K562 (cell line): ENCODE results near the gene CPED1. TPM values are rescaled to one million over a fixed set of nuclear protein-coding genes. Genes with fewer than 3 reads are reported as not detected.
A peak's percentile ranks its signal among the peaks of the same experiment; 100 is the strongest.

Experiments
- ATAC-seq: fragments of 200-7000 bp; cut with Tn5 transposase; 3 replicates; pipeline ENCODE4 v1.9.1; 2020; ENCODE audit warnings: moderate library complexity
- BruUV-seq: library from RNA; stranded (reverse); fragments of 400-500 nt; replicated peaks from 2 replicates; lab custom pipeline; 2021; lab: Mats Ljungman, UMichigan
- CTCF ChIA-PET: fragments of 300-600 bp; formaldehyde crosslinking; extraction: SDS; loops from one replicate; lab custom pipeline; 2021; ENCODE audit warnings: low intra/inter-chr PET ratio; lab: Yijun Ruan, JAX
- POLR2A ChIA-PET: fragments of 300-600, 350-650 bp; sonication (Branson Sonifier 250); formaldehyde crosslinking; extraction: SDS; loops from one replicate; lab custom pipeline; 2021; ENCODE audit warnings: antibody characterized with exemption, inconsistent platforms; lab: Yijun Ruan, JAX
- DNase-seq, 4 experiments: peaks; one replicate each; pipeline versions ENCODE4 v3.0.0 to v3.0.0-alpha.2; 2011 to 2018; ENCODE audit warnings: low spot score in 3 of 4, mixed read lengths in 3 of 4; ENCODE audit errors: extremely low read depth in 1 of 4
- FAIRE-seq: peaks from 2 replicates; lab custom pipeline; 2011; peaks lifted over from hg19 to GRCh38; lab: Jason Lieb, UNC
- H2AFZ ChIP-seq: 2 replicates; pipeline ENCODE4 v1.6.0; 2011; ENCODE audit warnings: low read depth, low read length, control low read depth, inconsistent platforms
- H3K27ac ChIP-seq: fragments of 200-600 bp; 3 replicates; pipeline ENCODE4 v1.8.0; 2011; ENCODE audit warnings: low read depth, mild to moderate bottlenecking, control low read depth, inconsistent platforms, low read length, moderate library complexity, mixed read lengths; ENCODE audit errors: extremely low read depth
- H3K27me3 ChIP-seq, 2 experiments: fragments of 300-600 bp in 1 of 2; 2 replicates in 1 of 2; 3 replicates in 1 of 2; pipeline versions ENCODE4 v1.6.0 to v1.8.0; 2011; ENCODE audit warnings: inconsistent platforms in 2 of 2, low read length in 2 of 2, mild to moderate bottlenecking in 1 of 2, mixed read lengths in 1 of 2, moderate library complexity in 1 of 2; ENCODE audit not compliant: control insufficient read depth in 2 of 2, insufficient read depth in 2 of 2
- H3K36me3 ChIP-seq: fragments of 300-600 bp; 3 replicates; pipeline ENCODE4 v1.8.0; 2011; ENCODE audit warnings: mild to moderate bottlenecking, low read length, inconsistent platforms; ENCODE audit not compliant: control insufficient read depth, insufficient read depth
- H3K4me1 ChIP-seq, 2 experiments: fragments of 200-600 bp in 1 of 2; replicated peaks in 1 of 2; 2 replicates in 1 of 2; 3 replicates in 1 of 2; pipeline versions ENCODE4 v1.5.1 to v1.8.0; 2011; ENCODE audit warnings: inconsistent platforms in 2 of 2, low read length in 2 of 2, mild to moderate bottlenecking in 1 of 2, mixed read lengths in 1 of 2, moderate library complexity in 1 of 2; ENCODE audit not compliant: control insufficient read depth in 2 of 2, insufficient read depth in 2 of 2
- H3K4me2 ChIP-seq: 2 replicates; pipeline ENCODE4 v1.6.1; 2011; ENCODE audit warnings: low read length, control low read depth, inconsistent platforms, mixed read lengths; ENCODE audit not compliant: insufficient read depth
- H3K4me3 ChIP-seq: fragments of 200-600 bp; sonication (generic), shearing (Covaris generic); 2 replicates; pipeline ENCODE4 v1.5.1; 2016; ENCODE audit warnings: control low read depth, inconsistent platforms
- H3K79me2 ChIP-seq: fragments of 200-600 bp; 3 replicates; pipeline ENCODE4 v1.8.0; 2011; ENCODE audit warnings: low read length, inconsistent platforms; ENCODE audit not compliant: control insufficient read depth, insufficient read depth
- H3K9ac ChIP-seq, 2 experiments: 2 replicates each; pipeline versions ENCODE4 v1.6.0 to v1.6.1; 2011; ENCODE audit warnings: low read depth in 2 of 2, low read length in 2 of 2, control low read depth in 1 of 2, inconsistent platforms in 1 of 2, mild to moderate bottlenecking in 1 of 2, mixed read lengths in 1 of 2; ENCODE audit not compliant: insufficient read depth in 1 of 2
- H3K9me1 ChIP-seq: one replicate; pipeline ENCODE4 v1.6.0; 2011; ENCODE audit warnings: inconsistent platforms, mild to moderate bottlenecking, low read length, moderate library complexity; ENCODE audit not compliant: control insufficient read depth, insufficient read depth
- H3K9me3 ChIP-seq: replicated peaks from 2 replicates; pipeline ENCODE4 v1.5.1; 2011; ENCODE audit warnings: low read depth, low read length, inconsistent platforms; ENCODE audit not compliant: control insufficient read depth, insufficient read depth
- H4K20me1 ChIP-seq: replicated peaks from 2 replicates; pipeline ENCODE4 v1.6.1; 2011; ENCODE audit warnings: low read length, inconsistent platforms, mixed read lengths; ENCODE audit not compliant: control insufficient read depth, insufficient read depth
- C11orf30 ChIP-seq: fragments of 450-650 bp; IDR thresholded peaks from 2 replicates; pipeline ENCODE4 v1.6.1; 2016; ENCODE audit warnings: low read depth, mild to moderate bottlenecking
- CAMTA2 ChIP-seq: fragments of 250-450 bp; sonication (Bioruptor Pico); conservative IDR thresholded peaks from 2 replicates; pipeline ENCODE4 v1.5.1; 2022
- CTCFL ChIP-seq: IDR thresholded peaks from 2 replicates; pipeline ENCODE4 v1.6.1; 2011; ENCODE audit warnings: borderline replicate concordance, low read depth, mild to moderate bottlenecking, moderate library complexity, low read length; ENCODE audit not compliant: insufficient read depth, poor library complexity, severe bottlenecking
- ELF4 ChIP-seq: fragments of 450-650 bp; formaldehyde crosslinking; IDR thresholded peaks from 2 replicates; pipeline ENCODE4 v1.4.0; 2022; ENCODE audit warnings: missing genetic modification characterization
- HNRNPK ChIP-seq: fragments of 200-400 bp; formaldehyde crosslinking; IDR thresholded peaks from one replicate; pipeline ENCODE4 v1.6.1; 2018; ENCODE audit warnings: mild to moderate bottlenecking, low read depth, low read length; ENCODE audit not compliant: poor library complexity, severe bottlenecking
- POLR2B ChIP-seq: fragments of 450-650 bp; IDR thresholded peaks from 2 replicates; pipeline ENCODE4 v1.6.1; 2018; ENCODE audit warnings: low read depth; ENCODE audit not compliant: partially characterized antibody
- SUPT5H ChIP-seq: fragments of 450-650 bp; IDR thresholded peaks from 2 replicates; pipeline ENCODE4 v1.6.1; 2016
- TOE1 ChIP-seq, 2 experiments: fragments of 450-650 bp in 1 of 2; sonication (generic) in 1 of 2; formaldehyde crosslinking in 1 of 2; IDR thresholded peaks; 2 replicates each; pipeline versions ENCODE4 v1.7.1 to v1.8.0; 2016 to 2022; ENCODE audit warnings: borderline replicate concordance in 2 of 2, mild to moderate bottlenecking in 2 of 2, antibody characterized with exemption in 1 of 2, inconsistent platforms in 1 of 2, low read depth in 1 of 2, missing genetic modification reagents in 1 of 2, moderate library complexity in 1 of 2
- ZNF316 ChIP-seq: fragments of 450-650 bp; IDR thresholded peaks from 2 replicates; pipeline ENCODE4 v1.6.1; 2016
- ZNF512 ChIP-seq: IDR thresholded peaks from 2 replicates; pipeline ENCODE4 v1.6.1; 2016; ENCODE audit warnings: missing genetic modification characterization, missing compliant biosample characterization
- WGBS: fragments of 100-300 bp; shearing (Covaris generic); methylation state at CpG from one replicate; pipeline ENCODE4 v1.1.6; 2016; ENCODE audit warnings: low coverage, mixed read lengths; ENCODE audit not compliant: insufficient coverage; ENCODE audit errors: missing lambda C conversion rate; 5-methylcytosine and 5-hydroxymethylcytosine counted together
- in situ Hi-C: fragments of 300-500 bp; cut with MboI; formaldehyde crosslinking; loops from 4 replicates; pipeline ENCODE4 v1.15.0; 2018; ENCODE audit warnings: inconsistent platforms, mixed read lengths
- intact Hi-C: fragments of 100-400 bp; cut with micrococcal nuclease; formaldehyde crosslinking; loops from 2 replicates; pipeline ENCODE4 v1.14.2; 2022
- polyA plus RNA-seq, 8 experiments: library from polyadenylated mRNA; depleted of rRNA in 4 of 8; stranded (reverse) in 5 of 8; unstranded in 3 of 8; fragments of >200 nt; fragmentation: Nextera tagmentation in 2 of 8; fragmentation: Illumina TruSeq in 1 of 8; extraction: Ambion mirVana in 2 of 8; extraction: Trizol in 1 of 8; gene quantifications; 2 replicates each; pipeline versions ENCODE4 v1.2.1 to v1.2.3, GENCODE V29; 2011 to 2014; ENCODE audit warnings: inconsistent platforms in 1 of 8, missing spikeins in 1 of 8
- total RNA-seq, 7 experiments: library from RNA; depleted of rRNA in 6 of 7; stranded (reverse); fragments of >200 nt in 6 of 7; fragmentation: Illumina TruSeq in 2 of 7; extraction: Trizol in 2 of 7; gene quantifications; 2 replicates each; pipeline versions ENCODE4 v1.2.1 to v1.2.3, GENCODE V29; 2011 to 2021; ENCODE audit warnings: low replicate concordance in 1 of 7

CPED1 gene
- total and polyA plus RNA-seq, 9 of the 15 experiments (the other 6 are each of a cell fraction or from before 2014, with no cell fraction given), result 195 to 393 (median 290) TPM

GRCh38 chr7:121181357-121181756 is 192.8 kb downstream of the CPED1 start:
- Histone ChIP-seq H2AFZ (no peak overlapping the region), H3K36me3 (peaks cover 91% of the 10 kb centered on the region), H3K4me2 (no peak overlapping the region), H4K20me1 (peaks cover 11% of the 10 kb centered on the region; the same call in 1 of the 2 replicates), H3K9me1 (no peaks in the 10 kb centered on the region), H3K27ac (no peak overlapping the region), H3K9me3 (no peaks in the 10 kb centered on the region), H3K79me2 (peaks cover 89% of the 10 kb centered on the region), H3K4me3 (no peak overlapping the region), H3K4me1 (no peaks in the 10 kb centered on the region)
- 84% methylated on average over 1 of the region's 1 CpG for WGBS
- ChIA-PET POLR2A (interaction anchor here (1.0 kb wide), 1 partner anchor 9 kb away, joined by 3 read pairs; no protein-coding TSS in a partner anchor), CTCF (interaction anchor here (1.1 kb wide), 1 partner anchor 12 kb away, joined by 4 read pairs; no protein-coding TSS in a partner anchor)
- BruUV-seq, result no TSS peak
- no peak for FAIRE-seq
- in situ Hi-C loops, result no loop called here
- no peak for ATAC-seq
- intact Hi-C loops, result no loop called here
- no peak for DNase-seq
- no peak for TF ChIP-seq CAMTA2 (CRISPR knock-in tag)
- peak; percentile 58 for TF ChIP-seq C11orf30
- TF ChIP-seq ZNF316, result peak; percentile 75
- TF ChIP-seq, all 486 proteins: peak for 2
- H3K9ac ChIP-seq, result no peak overlapping the region
- H3K27me3 ChIP-seq, result no peaks in the 10 kb centered on the region

- CTCF ChIA-PET, result no interaction called here
- H3K9ac ChIP-seq, result no peak overlapping the region
- TF ChIP-seq CTCFL (no peak), TOE1 (IDR thresholded peaks at IDR 0.05; ENCODE audit: borderline replicate concordance) (no peak), TOE1 (CRISPR knock-in tag; IDR thresholded peaks at IDR 0.05; ENCODE audit: borderline replicate concordance, low read depth) (no peak), ZNF512 (tag) (peak; percentile 54; the same call in 1 of the 2 replicates), HNRNPK (peak; percentile 47), POLR2B (peak; percentile 53), ELF4 (no peak), SUPT5H (peak; percentile 33; the same call in 1 of the 2 replicates)
Measured at GRCh38 chr7:121182281-121182680, 193.8 kb downstream of the CPED1 start.

More at GRCh38 chr7:121182281-121182680, 193.8 kb downstream of the CPED1 start:
- no peaks in the 10 kb centered on the region for H3K9me1 ChIP-seq
- no peak overlapping the region for H3K4me3 ChIP-seq
- H3K27me3 ChIP-seq, result no peaks in the 10 kb centered on the region
- H4K20me1 ChIP-seq, result peaks cover 7% of the 10 kb centered on the region; the same call in 1 of the 2 replicates
- in situ Hi-C loops, result no loop called here
- no peak for FAIRE-seq
- no peak for ATAC-seq
- H3K79me2 ChIP-seq, result peaks cover 86% of the 10 kb centered on the region
- no peak for DNase-seq
- BruUV-seq, result no TSS peak
- H2AFZ ChIP-seq, result no peak overlapping the region
- no peaks in the 10 kb centered on the region for H3K9me3 ChIP-seq
- no peak overlapping the region for H3K27ac ChIP-seq
- intact Hi-C loops, result no loop called here
- POLR2A ChIA-PET, result interaction anchor here (1.3 kb wide), 1 partner anchor 17 kb away, joined by 4 read pairs; no protein-coding TSS in a partner anchor
- no peaks in the 10 kb centered on the region for H3K4me1 ChIP-seq
- H3K36me3 ChIP-seq, result peaks cover 90% of the 10 kb centered on the region
- no peak overlapping the region for H3K4me2 ChIP-seq
